HG02840 (cell line): ENCODE measurements around the gene ZNF469.

Experiments used
- ATAC-seq: cut with Tn5 transposase; IDR thresholded peaks from one replicate; pipeline ENCODE4 v1.9.1; 2021; ENCODE audit warnings: mild to moderate bottlenecking, moderate library complexity, moderate number of reproducible peaks; ENCODE audit not compliant: unreplicated experiment, low FRiP score

Gene ZNF469

GRCh38 chr16:88375236-88375975 lies 7.4 kb upstream of the ZNF469 start:
- ATAC-seq, result no peak

GRCh38 chr16:88375996-88376834 lies 6.5 kb upstream of the ZNF469 start:
- ATAC-seq, result no peak

GRCh38 chr16:88376835-88377726 lies 5.7 kb upstream of the ZNF469 start:
- ATAC-seq, result no peak

GRCh38 chr16:88377961-88378360 lies 4.8 kb upstream of the ZNF469 start:
- ATAC-seq, result no peak

- no peak for ATAC-seq
Measured at GRCh38 chr16:88378401-88378800, 4.4 kb upstream of the ZNF469 start.

GRCh38 chr16:88378836-88379693 lies 3.7 kb upstream of the ZNF469 start:
- no peak for ATAC-seq

GRCh38 chr16:88379694-88380040 lies 3.1 kb upstream of the ZNF469 start:
- ATAC-seq, result no peak

- ATAC-seq, result no peak
Measured at GRCh38 chr16:88380099-88380498, 2.7 kb upstream of the ZNF469 start.

- ATAC-seq, result no peak
Measured at GRCh38 chr16:88380619-88381018, 2.1 kb upstream of the ZNF469 start.

GRCh38 chr16:88381820-88382451 lies 823 bp upstream of the ZNF469 start:
- no peak for ATAC-seq

- ATAC-seq, result no peak
Measured at GRCh38 chr16:88383401-88384221, 852 bp downstream of the ZNF469 start.

GRCh38 chr16:88384222-88385111 lies 1.7 kb downstream of the ZNF469 start:
- no peak for ATAC-seq

- no peak for ATAC-seq
Measured at GRCh38 chr16:88385112-88385594, 2.4 kb downstream of the ZNF469 start.

GRCh38 chr16:88385831-88386815 lies 3.4 kb downstream of the ZNF469 start:
- no peak for ATAC-seq

GRCh38 chr16:88387180-88387765 lies 4.5 kb downstream of the ZNF469 start:
- no peak for ATAC-seq
